SK-N-SH treated with all-trans-retinoic acid at 6 μM for 48 hours (cell line): ENCODE measurements around the gene LRRC4C.
A peak's percentile ranks its signal among the peaks of the same experiment; 100 is the strongest.

Source experiments
- ATAC-seq: fragments of 200-7000 bp; cut with Tn5 transposase; 3 replicates; pipeline ENCODE4 v1.9.1; 2020; ENCODE audit warnings: mild to moderate bottlenecking, moderate library complexity
- ARNTL ChIP-seq: fragments of 450-650 bp; formaldehyde crosslinking; IDR thresholded peaks from 2 replicates; pipeline ENCODE4 v1.5.0; 2020; ENCODE audit warnings: low read depth, mild to moderate bottlenecking, moderate library complexity, borderline replicate concordance
- BACH2 ChIP-seq: fragments of 250-450 bp; sonication (Bioruptor Pico); IDR thresholded peaks from 2 replicates; pipeline ENCODE4 v1.9.0; 2021; ENCODE audit warnings: mild to moderate bottlenecking, borderline replicate concordance
- CSDC2 ChIP-seq: fragments of 250-450 bp; sonication (Bioruptor Pico); IDR thresholded peaks from 2 replicates; pipeline ENCODE4 v1.5.0; 2020; ENCODE audit warnings: mild to moderate bottlenecking, moderate library complexity
- ESRRG ChIP-seq: fragments of 250-450 bp; sonication (Bioruptor Pico); IDR thresholded peaks from 2 replicates; pipeline ENCODE4 v1.6.1; 2021; ENCODE audit warnings: mild to moderate bottlenecking
- GLIS3 ChIP-seq: fragments of 250-450 bp; sonication (Bioruptor Pico); IDR thresholded peaks from 2 replicates; pipeline ENCODE4 v1.5.0; 2020; ENCODE audit warnings: mild to moderate bottlenecking, moderate library complexity
- OSR1 ChIP-seq: fragments of 250-450 bp; sonication (Bioruptor Pico); IDR thresholded peaks from 2 replicates; pipeline ENCODE4 v1.8.0; 2022; ENCODE audit warnings: moderate library complexity, mild to moderate bottlenecking, inconsistent platforms
- PPARA ChIP-seq: fragments of 250-450 bp; sonication (Bioruptor Pico); IDR thresholded peaks from 2 replicates; pipeline ENCODE4 v1.5.0; 2020; ENCODE audit warnings: mild to moderate bottlenecking, borderline replicate concordance
- RARB ChIP-seq: fragments of 250-450 bp; sonication (Bioruptor Pico); IDR thresholded peaks from 2 replicates; pipeline ENCODE4 v1.8.0; 2021; ENCODE audit warnings: mild to moderate bottlenecking, moderate library complexity
- TCF4 ChIP-seq: fragments of 250-450 bp; sonication (Bioruptor Pico); IDR thresholded peaks from 2 replicates; pipeline ENCODE4 v1.8.0; 2021; ENCODE audit warnings: mild to moderate bottlenecking, moderate library complexity, borderline replicate concordance
- ZC3H10 ChIP-seq: fragments of 250-450 bp; sonication (Bioruptor Pico); IDR thresholded peaks from 2 replicates; pipeline ENCODE4 v1.5.1; 2021; ENCODE audit warnings: mild to moderate bottlenecking, moderate library complexity
- ZFP3 ChIP-seq: fragments of 250-450 bp; sonication (Bioruptor Pico); IDR thresholded peaks from 2 replicates; pipeline ENCODE4 v1.5.0; 2020; ENCODE audit warnings: mild to moderate bottlenecking, moderate library complexity
- ZFP30 ChIP-seq: fragments of 450-650 bp; formaldehyde crosslinking; IDR thresholded peaks from 2 replicates; pipeline ENCODE4 v1.5.0; 2022; ENCODE audit warnings: mild to moderate bottlenecking, moderate library complexity
- ZNF565 ChIP-seq: fragments of 450-650 bp; formaldehyde crosslinking; conservative IDR thresholded peaks from 2 replicates; pipeline ENCODE4 v1.5.0; 2020; ENCODE audit warnings: low read depth, mild to moderate bottlenecking, moderate library complexity
- ZNF70 ChIP-seq: fragments of 450-650 bp; formaldehyde crosslinking; IDR thresholded peaks from 2 replicates; pipeline ENCODE4 v1.5.0; 2020; ENCODE audit warnings: mild to moderate bottlenecking, moderate library complexity
- ZNF8 ChIP-seq: fragments of 450-650 bp; formaldehyde crosslinking; IDR thresholded peaks from 2 replicates; pipeline ENCODE4 v1.5.0; 2020; ENCODE audit warnings: mild to moderate bottlenecking, moderate library complexity
- TF ChIP-seq, protein P1 (sequence below): fragments of 250-450 bp; sonication (Bioruptor Pico); IDR thresholded peaks from 2 replicates; pipeline ENCODE4 v1.5.1; 2021; ENCODE audit warnings: mild to moderate bottlenecking, moderate library complexity
- TF ChIP-seq, protein P2 (sequence below): fragments of 250-450 bp; sonication (Bioruptor Pico); IDR thresholded peaks from 2 replicates; pipeline ENCODE4 v1.8.0; 2020; ENCODE audit warnings: mild to moderate bottlenecking, moderate library complexity, borderline replicate concordance
- TF ChIP-seq, protein P3 (sequence below): fragments of 250-450 bp; sonication (Bioruptor Pico); IDR thresholded peaks from 2 replicates; pipeline ENCODE4 v1.8.0; 2021; ENCODE audit warnings: low read depth, mild to moderate bottlenecking, moderate library complexity, borderline replicate concordance
- TF ChIP-seq, protein P4 (sequence below): fragments of 250-450 bp; sonication (Bioruptor Pico); IDR thresholded peaks from 2 replicates; pipeline ENCODE4 v1.5.0; 2020; ENCODE audit warnings: mild to moderate bottlenecking, moderate library complexity
- TF ChIP-seq, protein P5 (sequence below): fragments of 250-450 bp; sonication (Bioruptor Pico); IDR thresholded peaks from 2 replicates; pipeline ENCODE4 v1.5.1; 2020; ENCODE audit warnings: low read depth, mild to moderate bottlenecking, moderate library complexity

Gene LRRC4C

DNA sequence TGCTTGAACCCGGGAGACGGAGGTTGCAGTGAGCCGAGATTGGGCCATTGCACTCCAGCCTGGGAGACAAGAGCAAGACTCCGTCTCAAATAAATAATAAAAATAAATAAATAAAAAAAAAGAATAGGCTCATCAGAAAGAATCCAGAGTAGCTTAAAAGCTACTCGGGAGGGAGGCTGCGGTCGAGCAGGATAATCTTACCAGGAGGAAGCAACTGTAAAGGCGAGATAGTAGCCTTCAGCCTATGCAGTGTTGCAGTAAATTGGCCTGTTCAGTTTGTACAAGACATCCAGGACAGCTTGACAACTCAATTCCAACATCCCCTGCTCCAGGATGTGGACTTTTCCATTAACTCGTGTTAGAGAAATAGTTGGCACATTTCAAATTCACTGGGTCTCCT lies 1164.7 kb downstream of the LRRC4C start:
- ATAC-seq = no peak
- TF ChIP-seq GLIS3 (CRISPR knock-in tag) = no peak
- TF ChIP-seq TCF4 = no peak
- TF ChIP-seq, protein P1, sequence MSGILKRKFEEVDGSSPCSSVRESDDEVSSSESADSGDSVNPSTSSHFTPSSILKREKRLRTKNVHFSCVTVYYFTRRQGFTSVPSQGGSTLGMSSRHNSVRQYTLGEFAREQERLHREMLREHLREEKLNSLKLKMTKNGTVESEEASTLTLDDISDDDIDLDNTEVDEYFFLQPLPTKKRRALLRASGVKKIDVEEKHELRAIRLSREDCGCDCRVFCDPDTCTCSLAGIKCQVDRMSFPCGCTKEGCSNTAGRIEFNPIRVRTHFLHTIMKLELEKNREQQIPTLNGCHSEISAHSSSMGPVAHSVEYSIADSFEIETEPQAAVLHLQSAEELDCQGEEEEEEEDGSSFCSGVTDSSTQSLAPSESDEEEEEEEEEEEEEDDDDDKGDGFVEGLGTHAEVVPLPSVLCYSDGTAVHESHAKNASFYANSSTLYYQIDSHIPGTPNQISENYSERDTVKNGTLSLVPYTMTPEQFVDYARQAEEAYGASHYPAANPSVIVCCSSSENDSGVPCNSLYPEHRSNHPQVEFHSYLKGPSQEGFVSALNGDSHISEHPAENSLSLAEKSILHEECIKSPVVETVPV = no peak
- TF ChIP-seq OSR1 (CRISPR knock-in tag) = no peak
- TF ChIP-seq PPARA = no peak
- TF ChIP-seq ESRRG = no peak
- TF ChIP-seq CSDC2 (CRISPR knock-in tag) = no peak
- TF ChIP-seq, protein P2, sequence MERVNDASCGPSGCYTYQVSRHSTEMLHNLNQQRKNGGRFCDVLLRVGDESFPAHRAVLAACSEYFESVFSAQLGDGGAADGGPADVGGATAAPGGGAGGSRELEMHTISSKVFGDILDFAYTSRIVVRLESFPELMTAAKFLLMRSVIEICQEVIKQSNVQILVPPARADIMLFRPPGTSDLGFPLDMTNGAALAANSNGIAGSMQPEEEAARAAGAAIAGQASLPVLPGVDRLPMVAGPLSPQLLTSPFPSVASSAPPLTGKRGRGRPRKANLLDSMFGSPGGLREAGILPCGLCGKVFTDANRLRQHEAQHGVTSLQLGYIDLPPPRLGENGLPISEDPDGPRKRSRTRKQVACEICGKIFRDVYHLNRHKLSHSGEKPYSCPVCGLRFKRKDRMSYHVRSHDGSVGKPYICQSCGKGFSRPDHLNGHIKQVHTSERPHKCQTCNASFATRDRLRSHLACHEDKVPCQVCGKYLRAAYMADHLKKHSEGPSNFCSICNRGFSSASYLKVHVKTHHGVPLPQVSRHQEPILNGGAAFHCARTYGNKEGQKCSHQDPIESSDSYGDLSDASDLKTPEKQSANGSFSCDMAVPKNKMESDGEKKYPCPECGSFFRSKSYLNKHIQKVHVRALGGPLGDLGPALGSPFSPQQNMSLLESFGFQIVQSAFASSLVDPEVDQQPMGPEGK = no peak
- TF ChIP-seq BACH2 (CRISPR knock-in tag) = no peak
- TF ChIP-seq, protein P3, sequence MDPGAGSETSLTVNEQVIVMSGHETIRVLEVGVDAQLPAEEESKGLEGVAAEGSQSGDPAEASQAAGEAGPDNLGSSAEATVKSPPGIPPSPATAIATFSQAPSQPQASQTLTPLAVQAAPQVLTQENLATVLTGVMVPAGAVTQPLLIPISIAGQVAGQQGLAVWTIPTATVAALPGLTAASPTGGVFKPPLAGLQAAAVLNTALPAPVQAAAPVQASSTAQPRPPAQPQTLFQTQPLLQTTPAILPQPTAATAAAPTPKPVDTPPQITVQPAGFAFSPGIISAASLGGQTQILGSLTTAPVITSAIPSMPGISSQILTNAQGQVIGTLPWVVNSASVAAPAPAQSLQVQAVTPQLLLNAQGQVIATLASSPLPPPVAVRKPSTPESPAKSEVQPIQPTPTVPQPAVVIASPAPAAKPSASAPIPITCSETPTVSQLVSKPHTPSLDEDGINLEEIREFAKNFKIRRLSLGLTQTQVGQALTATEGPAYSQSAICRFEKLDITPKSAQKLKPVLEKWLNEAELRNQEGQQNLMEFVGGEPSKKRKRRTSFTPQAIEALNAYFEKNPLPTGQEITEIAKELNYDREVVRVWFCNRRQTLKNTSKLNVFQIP (CRISPR knock-in tag) = no peak
- TF ChIP-seq, protein P4, sequence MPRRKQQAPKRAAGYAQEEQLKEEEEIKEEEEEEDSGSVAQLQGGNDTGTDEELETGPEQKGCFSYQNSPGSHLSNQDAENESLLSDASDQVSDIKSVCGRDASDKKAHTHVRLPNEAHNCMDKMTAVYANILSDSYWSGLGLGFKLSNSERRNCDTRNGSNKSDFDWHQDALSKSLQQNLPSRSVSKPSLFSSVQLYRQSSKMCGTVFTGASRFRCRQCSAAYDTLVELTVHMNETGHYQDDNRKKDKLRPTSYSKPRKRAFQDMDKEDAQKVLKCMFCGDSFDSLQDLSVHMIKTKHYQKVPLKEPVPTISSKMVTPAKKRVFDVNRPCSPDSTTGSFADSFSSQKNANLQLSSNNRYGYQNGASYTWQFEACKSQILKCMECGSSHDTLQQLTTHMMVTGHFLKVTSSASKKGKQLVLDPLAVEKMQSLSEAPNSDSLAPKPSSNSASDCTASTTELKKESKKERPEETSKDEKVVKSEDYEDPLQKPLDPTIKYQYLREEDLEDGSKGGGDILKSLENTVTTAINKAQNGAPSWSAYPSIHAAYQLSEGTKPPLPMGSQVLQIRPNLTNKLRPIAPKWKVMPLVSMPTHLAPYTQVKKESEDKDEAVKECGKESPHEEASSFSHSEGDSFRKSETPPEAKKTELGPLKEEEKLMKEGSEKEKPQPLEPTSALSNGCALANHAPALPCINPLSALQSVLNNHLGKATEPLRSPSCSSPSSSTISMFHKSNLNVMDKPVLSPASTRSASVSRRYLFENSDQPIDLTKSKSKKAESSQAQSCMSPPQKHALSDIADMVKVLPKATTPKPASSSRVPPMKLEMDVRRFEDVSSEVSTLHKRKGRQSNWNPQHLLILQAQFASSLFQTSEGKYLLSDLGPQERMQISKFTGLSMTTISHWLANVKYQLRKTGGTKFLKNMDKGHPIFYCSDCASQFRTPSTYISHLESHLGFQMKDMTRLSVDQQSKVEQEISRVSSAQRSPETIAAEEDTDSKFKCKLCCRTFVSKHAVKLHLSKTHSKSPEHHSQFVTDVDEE (CRISPR knock-in tag) = no peak

DNA sequence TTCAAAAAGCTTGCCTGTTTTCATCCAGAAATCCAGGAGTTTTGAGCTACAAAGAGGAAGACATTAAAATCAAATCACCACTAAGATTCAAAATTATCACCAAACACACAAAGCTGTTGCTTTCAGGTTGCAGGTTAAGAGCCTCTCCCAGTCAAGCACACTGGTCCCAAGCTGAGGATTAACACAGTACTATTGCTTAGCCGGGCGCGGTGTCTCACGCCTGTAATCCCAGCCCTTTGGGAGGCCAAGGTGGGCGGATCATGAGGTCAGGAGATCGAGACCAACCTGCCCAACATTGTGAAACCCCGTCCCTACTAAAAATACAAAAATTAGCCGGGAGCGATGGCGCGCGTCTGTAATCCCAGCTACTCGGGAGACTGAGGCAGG lies 1165.1 kb downstream of the LRRC4C start:
- TF ChIP-seq ESRRG = no peak
- no peak for TF ChIP-seq ZC3H10 (CRISPR knock-in tag)
- no peak for TF ChIP-seq BACH2 (CRISPR knock-in tag)
- TF ChIP-seq TCF4 = no peak
- TF ChIP-seq GLIS3 (CRISPR knock-in tag) = no peak
- TF ChIP-seq, protein P5, sequence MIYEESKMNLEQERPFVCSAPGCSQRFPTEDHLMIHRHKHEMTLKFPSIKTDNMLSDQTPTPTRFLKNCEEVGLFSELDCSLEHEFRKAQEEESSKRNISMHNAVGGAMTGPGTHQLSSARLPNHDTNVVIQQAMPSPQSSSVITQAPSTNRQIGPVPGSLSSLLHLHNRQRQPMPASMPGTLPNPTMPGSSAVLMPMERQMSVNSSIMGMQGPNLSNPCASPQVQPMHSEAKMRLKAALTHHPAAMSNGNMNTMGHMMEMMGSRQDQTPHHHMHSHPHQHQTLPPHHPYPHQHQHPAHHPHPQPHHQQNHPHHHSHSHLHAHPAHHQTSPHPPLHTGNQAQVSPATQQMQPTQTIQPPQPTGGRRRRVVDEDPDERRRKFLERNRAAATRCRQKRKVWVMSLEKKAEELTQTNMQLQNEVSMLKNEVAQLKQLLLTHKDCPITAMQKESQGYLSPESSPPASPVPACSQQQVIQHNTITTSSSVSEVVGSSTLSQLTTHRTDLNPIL = no peak
- peak; percentile 41 for ATAC-seq

DNA sequence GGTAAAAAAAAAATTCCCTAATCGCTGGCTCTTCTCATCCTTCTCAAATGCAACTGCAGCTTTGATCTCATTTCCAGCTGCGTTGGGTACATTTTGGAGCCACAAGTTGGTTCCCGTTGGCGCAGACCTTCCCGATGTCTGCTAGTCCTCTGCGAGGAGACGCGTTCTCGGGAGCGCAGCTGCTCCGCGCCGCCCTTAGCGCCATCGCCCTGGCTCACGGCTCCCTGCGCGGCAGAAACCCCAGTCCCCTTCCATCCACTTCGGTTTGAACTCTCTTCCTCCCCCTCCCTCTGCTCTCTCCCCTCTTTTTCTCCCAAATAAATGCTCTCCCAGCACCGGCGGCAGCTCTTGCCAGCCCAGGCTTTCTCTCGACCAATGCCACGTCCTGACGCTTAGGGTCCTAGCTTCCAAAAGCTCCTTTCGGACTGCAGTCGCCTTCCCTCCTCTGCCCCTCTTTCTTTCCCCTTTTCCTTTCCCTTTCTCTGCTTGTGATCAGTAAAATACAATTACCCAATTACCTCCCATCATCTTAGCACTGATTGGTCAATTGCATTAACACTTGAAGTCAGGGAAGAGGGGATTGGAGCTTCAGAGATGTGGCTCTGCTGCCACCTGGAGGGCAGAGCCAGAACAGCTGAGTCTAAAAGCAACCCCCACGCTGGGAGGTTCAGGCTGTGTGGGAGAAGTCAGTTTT lies 1165.7 kb downstream of the LRRC4C start:
- ATAC-seq = peak; percentile 95
- TF ChIP-seq ZNF70 (CRISPR knock-in tag) = no peak
- TF ChIP-seq ZFP3 (CRISPR knock-in tag) = no peak
- TF ChIP-seq ARNTL (CRISPR knock-in tag) = no peak
- no peak for TF ChIP-seq CSDC2 (CRISPR knock-in tag)
- no peak for TF ChIP-seq ZFP30 (CRISPR knock-in tag)
- TF ChIP-seq, protein P4 (CRISPR knock-in tag) = no peak
- TF ChIP-seq, protein P5 = no peak
- TF ChIP-seq, protein P1 = no peak
- TF ChIP-seq ESRRG = no peak
- no peak for TF ChIP-seq RARB
- TF ChIP-seq ZNF8 (CRISPR knock-in tag) = no peak
- TF ChIP-seq OSR1 (CRISPR knock-in tag) = no peak
- no peak for TF ChIP-seq ZNF565 (CRISPR knock-in tag)
- TF ChIP-seq PPARA = no peak
